ENCODE data around the gene FCSK. TPM values are rescaled to one million over a fixed set of nuclear protein-coding genes. Genes with fewer than 3 reads are reported as not detected.

FCSK gene
- total RNA-seq, 6 experiments from 2014 or later: 10.9 to 16.7 (median 13.4) TPM

- DNase-seq (no peak), ATAC-seq (no peak)
- H3K4me1 ChIP-seq: peaks cover 2 to 48% (median 21%) of the 10 kb centered on the region in 4 donors
- no peak overlapping the region for H3K4me3 ChIP-seq
- H3K27me3 ChIP-seq: no peaks in the 10 kb centered on the region
- no peak for TF ChIP-seq POLR2A (IDR thresholded peaks at IDR 0.05)
- TF ChIP-seq CTCF (IDR thresholded peaks at IDR 0.05): no peak
- WGBS (ENCODE audit: insufficient coverage, low coverage, low lambda C conversion rate, missing lambda C conversion rate): 30% methylated on average over 4 of the region's 4 CpGs
- intact Hi-C loops (cut with DNase I): no loop called here
- H3K9me3 ChIP-seq: no peaks in the 10 kb centered on the region
- H3K27ac ChIP-seq: peak overlapping the region; percentile 86 to 91 (median 87)
- no peaks in the 10 kb centered on the region for H3K36me3 ChIP-seq
These were observed 26.6 kb upstream of the FCSK start for GRCh38 chr16:70427786-70428177.

GRCh38 chr16:70428178-70428998 is 26.0 kb upstream of the FCSK start:
- TF ChIP-seq CTCF (IDR thresholded peaks at IDR 0.05): no peak
- peak; percentile 24 for TF ChIP-seq POLR2A (IDR thresholded peaks at IDR 0.05)
- WGBS (ENCODE audit: insufficient coverage, low coverage, low lambda C conversion rate, missing lambda C conversion rate): 10% methylated on average over 5 of the region's 9 CpGs
- H3K27ac ChIP-seq: peak overlapping the region; percentile 86 to 91 (median 87)
- peak; percentile 84 to 90 (median 89) for ATAC-seq
- no peaks in the 10 kb centered on the region for H3K27me3 ChIP-seq
- intact Hi-C loops (cut with DNase I): no loop called here
- no peaks in the 10 kb centered on the region for H3K36me3 ChIP-seq
- H3K4me1 ChIP-seq: peaks cover 2 to 51% (median 20%) of the 10 kb centered on the region in 4 donors
- peak; percentile 99 for DNase-seq
- H3K9me3 ChIP-seq: no peaks in the 10 kb centered on the region
- no peak overlapping the region for H3K4me3 ChIP-seq

GRCh38 chr16:70429888-70430666 is 24.3 kb upstream of the FCSK start:
- Histone ChIP-seq H3K4me3 (no peak overlapping the region), H3K36me3 (peaks cover 0 to 2% (median 0%) of the 10 kb centered on the region in 4 donors), H3K4me1 (peaks cover 2 to 52% (median 20%) of the 10 kb centered on the region in 4 donors), H3K27me3 (no peaks in the 10 kb centered on the region), H3K9me3 (no peaks in the 10 kb centered on the region), H3K27ac (peak overlapping the region; percentile 53 to 76 (median 54))
- peak in 1 of 4 donors; percentile 37 for ATAC-seq
- 83% methylated on average over 2 of the region's 5 CpGs for WGBS (ENCODE audit: insufficient coverage, low coverage, low lambda C conversion rate, missing lambda C conversion rate)
- intact Hi-C loops (cut with DNase I): no loop called here
- DNase-seq: peak in 1 of 3 donors; percentile 68
- TF ChIP-seq CTCF (IDR thresholded peaks at IDR 0.05) (no peak), POLR2A (IDR thresholded peaks at IDR 0.05) (no peak)

GRCh38 chr16:70430667-70431536 is 23.5 kb upstream of the FCSK start:
- H3K27me3 ChIP-seq: no peaks in the 10 kb centered on the region
- H3K9me3 ChIP-seq: no peaks in the 10 kb centered on the region
- no peak for DNase-seq
- intact Hi-C loops (cut with DNase I): no loop called here
- TF ChIP-seq CTCF (IDR thresholded peaks at IDR 0.05) (no peak), POLR2A (IDR thresholded peaks at IDR 0.05) (no peak)
- 37% methylated on average over 7 of the region's 11 CpGs for WGBS (ENCODE audit: insufficient coverage, low coverage, low lambda C conversion rate, missing lambda C conversion rate)
- peaks cover 0 to 2% (median 0%) of the 10 kb centered on the region in 4 donors for H3K36me3 ChIP-seq
- peaks cover 2 to 52% (median 20%) of the 10 kb centered on the region in 4 donors for H3K4me1 ChIP-seq
- H3K27ac ChIP-seq: peak overlapping the region; percentile 53 to 76 (median 54)
- no peak overlapping the region for H3K4me3 ChIP-seq
- peak in 2 of 4 donors; percentile 1 to 2 for ATAC-seq
